ENCODE results near the gene TIGD6.
"Not testable (repeated sequence)": the region's sequence is repeated elsewhere in the genome, so short reads cannot be mapped to it uniquely, and the experiment has no call there.

Gene TIGD6

DNA sequence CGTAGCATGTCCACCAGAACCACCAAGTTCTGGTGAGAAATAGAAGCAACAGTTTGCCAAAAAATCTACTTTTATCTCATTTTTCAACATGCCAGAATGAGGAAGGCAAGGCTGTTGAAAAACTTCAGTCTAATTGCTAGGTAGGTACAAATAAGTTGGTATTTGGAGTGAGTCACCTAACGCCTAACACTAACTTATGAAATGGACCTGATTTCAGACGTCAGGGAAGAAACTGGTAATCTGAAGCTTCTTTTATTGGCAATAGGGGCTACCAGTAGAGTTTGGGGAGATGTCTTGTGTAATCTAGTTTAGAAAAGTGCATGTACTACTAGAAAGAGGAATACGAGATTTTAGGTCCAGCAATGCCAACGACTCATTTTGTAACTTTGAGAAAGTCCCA, 51.5 kb downstream of the TIGD6 start:
- TF ChIP-seq, protein P1, sequence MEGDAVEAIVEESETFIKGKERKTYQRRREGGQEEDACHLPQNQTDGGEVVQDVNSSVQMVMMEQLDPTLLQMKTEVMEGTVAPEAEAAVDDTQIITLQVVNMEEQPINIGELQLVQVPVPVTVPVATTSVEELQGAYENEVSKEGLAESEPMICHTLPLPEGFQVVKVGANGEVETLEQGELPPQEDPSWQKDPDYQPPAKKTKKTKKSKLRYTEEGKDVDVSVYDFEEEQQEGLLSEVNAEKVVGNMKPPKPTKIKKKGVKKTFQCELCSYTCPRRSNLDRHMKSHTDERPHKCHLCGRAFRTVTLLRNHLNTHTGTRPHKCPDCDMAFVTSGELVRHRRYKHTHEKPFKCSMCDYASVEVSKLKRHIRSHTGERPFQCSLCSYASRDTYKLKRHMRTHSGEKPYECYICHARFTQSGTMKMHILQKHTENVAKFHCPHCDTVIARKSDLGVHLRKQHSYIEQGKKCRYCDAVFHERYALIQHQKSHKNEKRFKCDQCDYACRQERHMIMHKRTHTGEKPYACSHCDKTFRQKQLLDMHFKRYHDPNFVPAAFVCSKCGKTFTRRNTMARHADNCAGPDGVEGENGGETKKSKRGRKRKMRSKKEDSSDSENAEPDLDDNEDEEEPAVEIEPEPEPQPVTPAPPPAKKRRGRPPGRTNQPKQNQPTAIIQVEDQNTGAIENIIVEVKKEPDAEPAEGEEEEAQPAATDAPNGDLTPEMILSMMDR (IDR thresholded peaks at IDR 0.05; ENCODE audit: borderline replicate concordance, control extremely low read depth, extremely low read depth, insufficient read depth, missing control alignments), result no peak
- DNase-seq (ENCODE audit: low spot score), result no peak
- in situ Hi-C loops (cut with MboI; ENCODE audit: low sequenced_read_pairs, unreplicated experiment), result no loop called here

DNA sequence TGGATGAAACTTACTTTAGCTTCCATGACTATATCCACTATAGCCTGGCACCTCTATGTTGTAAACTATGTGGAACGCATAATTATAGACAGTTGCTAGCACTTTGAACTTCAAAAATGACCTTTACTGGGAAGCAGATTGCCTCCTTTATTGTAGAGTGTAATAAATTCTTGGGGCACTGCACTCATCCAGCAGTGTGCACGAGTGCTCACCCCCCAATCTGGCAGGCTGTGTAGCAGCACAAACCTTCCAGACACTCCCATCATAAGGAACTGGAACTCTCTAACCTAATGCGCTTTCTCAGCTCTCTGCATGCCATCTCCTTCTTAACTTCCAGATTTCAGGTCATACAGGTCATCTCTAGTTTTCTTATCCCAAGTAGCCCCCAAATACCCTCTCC, 54.3 kb downstream of the TIGD6 start:
- no peak for DNase-seq (ENCODE audit: low spot score)
- in situ Hi-C loops (cut with MboI; ENCODE audit: low sequenced_read_pairs, unreplicated experiment), result no loop called here
- TF ChIP-seq, protein P1 (IDR thresholded peaks at IDR 0.05; ENCODE audit: borderline replicate concordance, control extremely low read depth, extremely low read depth, insufficient read depth, missing control alignments), result no peak

DNA sequence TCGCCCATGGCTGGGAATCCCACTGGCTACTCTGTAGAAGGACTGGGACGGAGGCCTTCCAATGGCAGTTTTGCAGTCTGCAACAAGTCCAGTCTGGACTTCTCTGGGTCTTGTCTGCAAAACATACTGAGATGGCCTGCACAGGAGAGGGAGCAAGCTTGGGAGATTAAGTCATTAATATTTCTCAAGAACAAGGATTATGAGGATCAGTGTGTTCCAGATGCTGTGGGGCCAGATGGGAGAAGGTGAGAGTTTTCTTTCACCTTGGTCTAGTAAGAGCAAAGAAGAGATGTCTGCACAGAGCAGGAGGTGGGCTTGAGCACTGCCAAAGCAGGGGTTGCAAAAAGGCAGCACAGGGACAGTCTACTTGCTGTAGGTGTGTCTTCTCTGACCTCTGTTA, 55.8 kb downstream of the TIGD6 start, which contains the start of gene PDE6A:
Gene PDE6A (minus strand): TSS at position 128 of the 400 bp plus-strand sequence. CDS start 120 bp downstream, at position 8.
- in situ Hi-C loops (cut with MboI; ENCODE audit: low sequenced_read_pairs, unreplicated experiment), result no loop called here
- TF ChIP-seq, protein P1 (IDR thresholded peaks at IDR 0.05; ENCODE audit: borderline replicate concordance, control extremely low read depth, extremely low read depth, insufficient read depth, missing control alignments), result no peak
- DNase-seq (ENCODE audit: low spot score), result no peak

DNA sequence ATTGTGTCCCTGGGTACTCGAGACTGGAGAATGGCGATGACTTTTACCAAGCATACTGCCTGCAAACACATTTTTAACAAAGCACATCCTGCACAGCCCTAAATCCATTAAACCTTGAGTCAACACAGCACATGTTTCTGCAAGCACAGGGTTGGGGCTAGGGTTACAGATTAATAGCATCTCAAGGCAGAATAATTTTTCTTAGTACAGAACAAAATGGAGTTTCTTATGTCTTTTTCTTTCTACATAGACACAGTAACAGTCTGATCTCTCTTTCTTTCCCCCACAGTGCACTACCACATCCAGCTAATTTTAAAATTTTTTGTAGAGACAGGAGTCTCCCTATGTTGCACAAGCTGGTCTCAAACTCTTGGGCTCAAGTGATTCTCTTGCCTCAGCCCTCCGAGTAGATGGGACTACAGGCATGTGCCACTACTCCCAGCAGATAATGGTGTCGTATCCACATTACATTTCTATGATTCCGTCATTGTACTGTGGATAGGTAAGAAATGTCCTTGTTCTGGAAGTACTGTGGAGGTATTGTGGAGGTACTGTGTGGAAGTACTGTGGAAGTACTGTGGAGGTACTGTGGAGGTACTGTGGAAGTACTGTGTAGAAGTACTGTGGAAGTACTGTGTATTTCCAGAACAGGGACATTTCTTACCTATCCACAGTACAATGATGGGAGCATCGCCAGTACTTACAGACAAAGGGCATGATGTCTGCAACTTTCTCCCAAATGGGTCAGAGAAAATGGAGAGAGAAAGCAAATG, 57.1 kb downstream of the TIGD6 start:
- DNase-seq (ENCODE audit: low spot score); in situ Hi-C loops (cut with MboI; ENCODE audit: low sequenced_read_pairs, unreplicated experiment): not testable (repeated sequence)

Measured in GM13976 (cell line).